Skeletal muscle satellite cell (primary cell): Measurements from ENCODE around the gene MAP3K10.
"Not testable (repeated sequence)": the region's sequence is repeated elsewhere in the genome, so short reads cannot be mapped to it uniquely, and the experiment has no call there.

ENCODE experiments used
- H3K27me3 ChIP-seq: 2 replicates; pipeline ENCODE4 v1.7.0; 2013; ENCODE audit warnings: low read length; ENCODE audit not compliant: control insufficient read depth, insufficient read depth
- H3K36me3 ChIP-seq: 2 replicates; pipeline ENCODE4 v1.7.0; 2013; ENCODE audit warnings: mild to moderate bottlenecking, control low read depth, low read length; ENCODE audit not compliant: insufficient read depth
- H3K4me1 ChIP-seq: 2 replicates; pipeline ENCODE4 v1.7.0; 2013; ENCODE audit warnings: low read length; ENCODE audit not compliant: control insufficient read depth, insufficient read depth
- H3K4me2 ChIP-seq: 2 replicates; pipeline ENCODE4 v1.7.0; 2013; ENCODE audit warnings: mild to moderate bottlenecking, low read length
- H3K4me3 ChIP-seq: 2 replicates; pipeline ENCODE4 v1.7.0; 2013; ENCODE audit warnings: low read length
- H3K9ac ChIP-seq: 2 replicates; pipeline ENCODE4 v1.7.0; 2013; ENCODE audit warnings: mild to moderate bottlenecking, low read depth, low read length, moderate library complexity
- H3K9me3 ChIP-seq: replicated peaks from 2 replicates; pipeline ENCODE4 v1.7.0; 2013; ENCODE audit warnings: mild to moderate bottlenecking, control low read depth, low read length

MAP3K10 gene

GRCh38 chr19:40155749-40156265 is 35.4 kb upstream of the MAP3K10 start:
- Histone ChIP-seq H3K4me1 (no peaks in the 10 kb centered on the region), H3K27me3 (peaks cover 2% of the 10 kb centered on the region), H3K9ac (no peak overlapping the region), H3K4me3 (no peak overlapping the region), H3K4me2 (no peak overlapping the region), H3K9me3 (no peaks in the 10 kb centered on the region), H3K36me3 (no peaks in the 10 kb centered on the region)

DNA sequence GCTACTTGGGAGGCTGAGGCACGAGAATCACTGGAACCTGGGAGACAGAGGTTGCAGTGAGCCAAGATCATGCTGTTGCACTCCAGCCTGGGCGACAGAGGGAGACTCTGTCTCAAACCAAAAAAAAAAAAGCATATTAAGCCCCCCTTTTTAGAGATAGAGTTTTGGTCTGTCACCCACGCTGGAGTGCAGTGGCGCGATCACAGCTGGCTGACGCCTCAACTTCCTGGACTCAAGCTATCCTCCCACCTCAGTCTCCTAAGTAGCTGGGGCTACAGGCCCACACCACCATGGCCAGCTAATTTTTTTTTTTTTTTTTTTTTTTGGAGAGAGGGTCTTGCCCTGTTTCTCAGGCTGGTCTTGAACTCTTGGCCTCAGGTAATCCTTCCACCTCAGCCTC is 34.2 kb upstream of the MAP3K10 start:
- Histone ChIP-seq H3K4me2 (no peak overlapping the region), H3K27me3 (peaks cover 6% of the 10 kb centered on the region), H3K9ac (no peak overlapping the region), H3K4me3 (no peak overlapping the region), H3K9me3 (no peaks in the 10 kb centered on the region), H3K4me1 (no peaks in the 10 kb centered on the region), H3K36me3 (no peaks in the 10 kb centered on the region)

DNA sequence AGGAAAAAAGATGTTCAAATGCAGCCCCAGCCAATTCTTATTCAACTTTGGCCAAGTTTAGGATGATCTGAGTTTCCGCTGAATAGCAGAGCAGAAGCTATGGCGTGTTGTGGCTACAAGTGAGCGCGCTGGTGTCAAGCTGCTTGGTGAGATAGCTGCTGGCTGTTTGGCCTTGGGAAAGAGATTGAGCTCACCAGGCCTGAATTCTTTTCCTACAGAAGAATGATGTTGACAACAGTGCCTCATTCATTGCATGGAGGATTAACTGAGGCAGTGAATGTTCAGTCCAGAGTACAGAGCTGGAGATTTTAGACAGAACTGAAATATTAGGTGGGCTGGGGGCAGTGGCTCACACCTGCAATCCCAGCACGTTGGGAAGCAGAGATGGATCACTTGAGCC is 31.5 kb upstream of the MAP3K10 start:
- Histone ChIP-seq H3K4me1 (no peaks in the 10 kb centered on the region), H3K4me3 (no peak overlapping the region), H3K9me3 (no peaks in the 10 kb centered on the region), H3K27me3 (peaks cover 6% of the 10 kb centered on the region), H3K36me3 (no peaks in the 10 kb centered on the region), H3K4me2 (no peak overlapping the region), H3K9ac (no peak overlapping the region)

GRCh38 chr19:40162104-40162503 is 29.1 kb upstream of the MAP3K10 start:
- Histone ChIP-seq H3K4me3 (no peak overlapping the region), H3K27me3 (peaks cover 8% of the 10 kb centered on the region), H3K36me3 (no peaks in the 10 kb centered on the region), H3K4me2 (no peak overlapping the region), H3K4me1 (no peaks in the 10 kb centered on the region), H3K9me3 (no peaks in the 10 kb centered on the region), H3K9ac (no peak overlapping the region)

- H3K4me3 ChIP-seq = no peak overlapping the region
- H3K9me3 ChIP-seq = no peaks in the 10 kb centered on the region
- H3K27me3 ChIP-seq = peaks cover 8% of the 10 kb centered on the region
- H3K4me1 ChIP-seq = no peaks in the 10 kb centered on the region
- no peak overlapping the region for H3K9ac ChIP-seq
- H3K4me2 ChIP-seq = no peak overlapping the region
- H3K36me3 ChIP-seq = no peaks in the 10 kb centered on the region
These were observed 27.6 kb upstream of the MAP3K10 start for GRCh38 chr19:40163541-40164129.

GRCh38 chr19:40165362-40165937 is 25.8 kb upstream of the MAP3K10 start:
- no peak overlapping the region for H3K4me3 ChIP-seq
- no peak overlapping the region for H3K4me2 ChIP-seq
- no peaks in the 10 kb centered on the region for H3K36me3 ChIP-seq
- no peaks in the 10 kb centered on the region for H3K9me3 ChIP-seq
- H3K9ac ChIP-seq = no peak overlapping the region
- H3K27me3 ChIP-seq = peaks cover 11% of the 10 kb centered on the region
- no peaks in the 10 kb centered on the region for H3K4me1 ChIP-seq

GRCh38 chr19:40169482-40170302 is 21.5 kb upstream of the MAP3K10 start:
- not testable (repeated sequence) for H3K4me3 ChIP-seq, H3K4me2 ChIP-seq, H3K27me3 ChIP-seq, H3K4me1 ChIP-seq, H3K36me3 ChIP-seq, H3K9me3 ChIP-seq, H3K9ac ChIP-seq

- not testable (repeated sequence) for H3K9ac ChIP-seq, H3K36me3 ChIP-seq, H3K4me2 ChIP-seq, H3K9me3 ChIP-seq, H3K4me1 ChIP-seq, H3K27me3 ChIP-seq, H3K4me3 ChIP-seq
These were observed 20.8 kb upstream of the MAP3K10 start for GRCh38 chr19:40170303-40170989.

DNA sequence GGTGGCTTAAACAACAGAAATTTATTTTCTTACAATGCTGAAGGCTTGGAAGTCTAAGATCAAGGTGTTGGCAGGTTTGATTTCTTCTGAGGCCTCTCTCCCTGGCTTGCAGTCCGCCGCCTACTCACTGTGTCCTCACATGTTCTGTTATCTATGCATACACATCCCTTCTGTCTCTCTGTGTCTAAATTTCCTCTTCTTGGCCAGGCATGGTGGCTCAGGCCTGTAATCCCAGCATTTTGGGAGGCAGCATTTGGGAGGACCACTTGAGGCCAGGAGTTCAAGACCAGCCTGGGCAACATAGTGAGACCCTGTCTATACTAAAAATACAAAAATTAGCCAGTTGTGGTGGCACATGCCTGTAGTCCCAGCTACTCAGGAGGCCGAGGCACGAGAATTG is 19.9 kb upstream of the MAP3K10 start:
- not testable (repeated sequence) for H3K36me3 ChIP-seq, H3K27me3 ChIP-seq, H3K4me2 ChIP-seq, H3K9ac ChIP-seq, H3K9me3 ChIP-seq, H3K4me1 ChIP-seq, H3K4me3 ChIP-seq

DNA sequence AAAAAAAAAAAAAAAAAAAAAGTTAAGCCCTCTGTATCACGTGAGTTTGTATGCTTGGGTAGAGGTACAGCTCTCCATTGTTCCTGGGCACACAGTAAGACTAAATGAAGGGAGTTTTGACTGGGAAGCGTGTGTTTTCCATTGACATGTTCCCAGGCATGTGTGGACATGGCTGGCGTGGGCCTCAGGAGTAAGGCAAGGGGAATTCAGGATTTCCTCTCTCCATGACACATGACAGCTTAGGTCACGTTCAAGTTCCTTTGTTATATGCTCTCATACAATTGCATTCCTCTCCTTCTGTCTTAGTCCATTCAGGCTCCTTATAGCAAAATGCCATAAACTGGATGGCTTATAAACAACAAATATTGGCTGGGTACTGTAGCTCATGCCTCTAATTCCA is 17.1 kb upstream of the MAP3K10 start:
- Histone ChIP-seq H3K4me1 (no peaks in the 10 kb centered on the region), H3K36me3 (no peaks in the 10 kb centered on the region), H3K27me3 (peaks cover 3% of the 10 kb centered on the region), H3K4me3 (no peak overlapping the region), H3K9me3 (no peaks in the 10 kb centered on the region), H3K4me2 (no peak overlapping the region), H3K9ac (no peak overlapping the region)

- Histone ChIP-seq H3K4me1 (no peaks in the 10 kb centered on the region), H3K4me3 (no peak overlapping the region), H3K27me3 (peaks cover 3% of the 10 kb centered on the region), H3K9me3 (no peaks in the 10 kb centered on the region), H3K36me3 (no peaks in the 10 kb centered on the region), H3K9ac (no peak overlapping the region), H3K4me2 (no peak overlapping the region)
These were observed 15.4 kb upstream of the MAP3K10 start for GRCh38 chr19:40175820-40176219.
